Measurements from ENCODE around the gene BRF1.
"Not testable (repeated sequence)": the region's sequence is repeated elsewhere in the genome, so short reads cannot be mapped to it uniquely, and the experiment has no call there.

Gene BRF1

DNA sequence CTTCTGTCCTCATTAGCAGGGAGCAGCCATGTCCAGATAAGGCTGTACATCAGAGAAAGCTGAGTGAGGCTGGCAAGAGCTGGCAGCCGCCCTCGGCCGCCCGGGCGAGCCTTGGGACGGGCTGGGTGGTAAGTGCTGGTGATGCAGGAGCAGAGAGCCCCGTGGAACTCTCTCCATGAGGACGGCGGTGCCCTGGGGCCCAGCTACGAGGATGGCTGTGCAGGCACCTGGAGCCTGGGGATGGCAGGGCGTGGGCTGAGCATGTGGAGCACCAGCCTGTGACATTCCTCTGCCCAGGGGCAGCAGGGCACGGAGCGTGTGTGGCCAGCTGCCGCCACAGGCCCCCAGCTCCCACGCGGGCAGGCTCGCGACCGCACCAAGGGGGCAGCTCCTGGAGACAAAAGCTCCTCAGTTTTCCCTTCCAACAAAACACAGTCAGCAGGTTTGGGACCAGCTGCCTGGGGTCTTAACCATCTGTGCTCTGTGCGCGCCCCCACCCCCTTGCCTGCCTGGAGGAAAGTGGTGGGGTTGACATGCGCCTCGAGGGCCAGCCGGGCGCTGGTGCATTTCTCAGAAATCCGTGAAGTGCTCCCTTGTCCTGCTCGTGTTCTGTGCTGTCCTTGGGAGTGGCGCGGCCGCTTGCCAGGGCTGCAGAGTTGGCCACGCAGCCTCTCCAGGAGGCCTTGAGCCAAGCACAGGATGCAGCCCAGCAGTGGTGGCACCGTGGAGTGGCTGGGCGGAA, 35.1 kb upstream of the BRF1 start:
- H3K9me3 Mint-ChIP-seq = no peaks in the 10 kb centered on the region
- H3K4me1 Mint-ChIP-seq (ENCODE audit: low read depth) = peaks cover 10% of the 10 kb centered on the region
- H3K27ac Mint-ChIP-seq = no peak overlapping the region
- H3K4me3 Mint-ChIP-seq = no peak overlapping the region
- no peaks in the 10 kb centered on the region for H3K36me3 Mint-ChIP-seq (ENCODE audit: low read depth)
- no peaks in the 10 kb centered on the region for H3K27me3 Mint-ChIP-seq (ENCODE audit: low read depth)
- DNase-seq (ENCODE audit: low spot score) = no peak

DNA sequence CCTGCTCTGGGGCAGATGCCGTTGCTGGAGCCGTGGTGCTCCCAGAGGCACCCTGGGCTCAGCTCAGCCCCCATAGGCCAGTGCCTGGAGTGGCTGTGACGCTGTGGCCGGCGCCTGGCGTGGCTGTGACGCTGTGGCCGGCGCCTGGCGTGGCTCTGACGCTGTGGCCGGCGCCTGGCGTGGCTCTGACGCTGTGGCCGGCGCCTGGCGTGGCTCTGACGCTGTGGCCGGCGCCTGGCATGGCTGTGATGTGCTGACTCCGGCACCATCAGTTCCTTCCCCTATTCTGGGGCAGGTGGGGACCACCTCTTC, 34.4 kb upstream of the BRF1 start:
- H3K27ac Mint-ChIP-seq; DNase-seq (ENCODE audit: low spot score); H3K4me3 Mint-ChIP-seq; H3K27me3 Mint-ChIP-seq (ENCODE audit: low read depth); H3K36me3 Mint-ChIP-seq (ENCODE audit: low read depth); H3K9me3 Mint-ChIP-seq: not testable (repeated sequence)
- H3K4me1 Mint-ChIP-seq (ENCODE audit: low read depth) = peaks cover 13% of the 10 kb centered on the region

DNA sequence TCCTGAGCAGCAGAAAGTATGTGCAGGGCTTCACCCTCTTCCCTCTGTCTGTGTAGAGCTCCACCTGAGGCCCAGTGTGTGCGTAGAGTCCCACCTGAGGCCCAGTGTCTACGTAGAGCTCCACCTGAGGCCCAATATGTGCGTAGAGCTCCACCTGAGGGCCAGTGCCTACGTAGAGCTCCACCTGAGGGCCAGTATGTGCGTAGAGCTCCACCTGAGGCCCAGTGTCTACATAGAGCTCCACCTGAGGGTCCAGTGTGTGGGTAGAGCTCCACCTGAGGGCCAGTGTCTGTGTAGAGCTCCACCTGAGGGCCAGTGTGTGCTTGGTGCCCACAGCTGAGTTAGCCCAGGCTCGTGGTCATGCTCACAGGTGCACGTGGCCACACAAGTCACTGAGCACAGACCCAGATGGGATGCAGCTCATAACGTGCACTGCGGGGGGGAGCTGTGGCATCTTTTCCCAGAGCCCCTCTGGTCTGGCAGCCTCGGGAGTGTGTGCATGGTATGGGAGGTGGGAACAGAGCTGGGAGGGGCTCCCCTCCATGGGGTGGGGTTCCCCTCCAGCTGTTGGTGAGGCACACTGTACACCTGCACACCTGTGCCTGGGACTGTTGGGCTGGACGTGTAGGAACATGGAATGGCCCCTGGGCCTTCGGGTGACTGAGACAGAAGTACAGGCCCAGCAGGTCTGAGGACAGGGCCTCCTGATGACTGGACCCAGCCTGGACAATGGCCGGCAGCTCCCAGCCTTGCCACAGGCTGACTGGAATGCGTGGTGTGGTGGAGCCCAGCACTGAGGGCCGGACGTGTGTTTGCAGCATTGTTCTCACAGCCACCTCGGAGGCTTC, 33.8 kb upstream of the BRF1 start:
- no peak for DNase-seq (ENCODE audit: low spot score)
- H3K9me3 Mint-ChIP-seq = no peaks in the 10 kb centered on the region
- no peaks in the 10 kb centered on the region for H3K36me3 Mint-ChIP-seq (ENCODE audit: low read depth)
- H3K4me1 Mint-ChIP-seq (ENCODE audit: low read depth) = peaks cover 13% of the 10 kb centered on the region
- no peaks in the 10 kb centered on the region for H3K27me3 Mint-ChIP-seq (ENCODE audit: low read depth)
- H3K27ac Mint-ChIP-seq = no peak overlapping the region
- no peak overlapping the region for H3K4me3 Mint-ChIP-seq

DNA sequence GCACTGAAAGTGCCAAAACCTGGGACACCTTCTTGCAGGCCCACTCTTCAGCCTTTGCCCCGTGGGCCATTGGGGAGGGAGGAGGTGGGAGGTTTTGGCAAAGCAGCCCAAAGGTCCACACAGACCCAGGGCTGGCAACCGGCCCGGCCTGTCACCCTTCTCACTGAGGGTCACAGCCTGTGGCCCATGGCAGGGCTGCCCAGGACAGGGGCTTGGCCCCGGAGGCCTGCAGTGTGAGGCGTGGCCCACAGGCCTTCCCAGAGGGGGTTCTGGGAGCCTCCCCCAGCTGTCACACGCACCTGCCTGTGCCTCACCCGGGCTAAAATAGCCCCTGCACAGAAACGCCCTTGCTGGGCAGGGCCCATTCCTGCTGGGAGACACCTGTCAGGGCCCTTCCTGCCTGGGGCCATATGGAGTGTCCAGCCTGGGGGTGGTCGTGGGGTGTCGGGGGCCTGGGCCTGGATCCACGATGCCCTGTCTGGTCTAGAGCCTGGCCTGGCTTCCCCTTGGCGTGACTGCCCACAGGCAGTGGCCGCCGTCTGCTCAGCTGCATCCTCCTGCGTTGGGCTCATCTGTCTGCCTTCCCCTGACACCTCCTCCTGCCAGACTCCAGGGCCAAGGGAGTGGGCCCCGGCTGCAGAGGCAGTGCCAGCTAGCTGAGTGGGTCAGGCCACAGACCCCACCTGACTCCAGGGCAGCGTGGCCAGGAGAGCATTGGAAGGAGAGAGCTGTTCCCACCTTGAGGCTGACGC, 33.0 kb upstream of the BRF1 start:
- Mint-ChIP-seq H3K4me1 (ENCODE audit: low read depth) (peaks cover 13% of the 10 kb centered on the region), H3K27me3 (ENCODE audit: low read depth) (no peaks in the 10 kb centered on the region), H3K9me3 (no peaks in the 10 kb centered on the region), H3K36me3 (ENCODE audit: low read depth) (no peaks in the 10 kb centered on the region), H3K27ac (no peak overlapping the region), H3K4me3 (no peak overlapping the region)
- no peak for DNase-seq (ENCODE audit: low spot score)

DNA sequence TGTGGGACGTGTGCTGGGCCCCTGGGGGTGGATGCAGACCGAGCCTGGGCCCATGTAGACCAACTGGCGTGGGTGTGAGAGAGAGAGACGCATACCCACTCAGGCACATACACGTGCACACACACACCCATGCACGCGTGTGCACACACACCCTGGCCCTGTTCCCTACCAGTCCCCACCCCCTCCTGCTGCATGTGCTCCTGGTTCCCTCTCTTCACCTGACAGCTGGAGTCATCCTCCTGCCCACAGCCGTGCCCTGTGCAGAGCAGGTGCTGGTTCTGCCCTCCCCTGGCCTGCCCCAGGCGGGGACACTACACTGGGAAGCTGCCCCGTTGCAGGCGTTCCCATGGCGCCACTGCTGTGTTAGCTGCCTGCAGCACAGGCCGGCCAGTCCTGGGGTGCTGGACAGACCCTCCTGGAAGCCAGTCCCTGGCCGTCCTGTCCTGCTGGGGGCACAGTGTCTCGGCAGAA, 32.3 kb upstream of the BRF1 start:
- Mint-ChIP-seq H3K27me3 (ENCODE audit: low read depth) (no peaks in the 10 kb centered on the region), H3K4me1 (ENCODE audit: low read depth) (peaks cover 13% of the 10 kb centered on the region), H3K4me3 (no peak overlapping the region), H3K36me3 (ENCODE audit: low read depth) (no peaks in the 10 kb centered on the region), H3K27ac (no peak overlapping the region), H3K9me3 (no peaks in the 10 kb centered on the region)
- DNase-seq (ENCODE audit: low spot score) = no peak

DNA sequence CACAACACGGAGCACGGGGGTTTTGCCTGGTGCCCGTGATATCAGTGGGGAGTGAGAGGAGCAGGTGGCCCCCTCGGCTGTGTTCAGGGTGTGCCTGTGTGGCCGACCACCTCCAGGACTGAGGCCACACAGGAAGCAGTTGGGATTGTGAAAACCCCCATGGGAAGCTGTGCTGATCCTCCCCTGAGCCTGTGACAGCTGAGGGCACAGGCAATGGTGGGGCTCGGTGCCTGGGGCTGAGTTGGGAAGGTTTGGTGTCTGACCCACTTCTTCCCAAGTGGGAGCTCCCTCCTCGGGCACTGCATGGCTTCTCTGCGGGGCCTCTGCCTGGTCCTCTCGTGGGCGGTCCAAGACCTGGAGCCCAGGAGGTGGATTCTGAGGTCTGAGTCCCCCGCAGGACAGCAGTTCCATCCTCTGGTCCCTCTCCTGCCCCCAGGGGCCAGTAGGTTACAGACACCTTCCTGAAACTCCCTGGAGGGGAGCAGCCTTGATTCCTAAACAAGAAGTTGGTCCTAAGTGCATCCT, 31.6 kb upstream of the BRF1 start:
- Mint-ChIP-seq H3K4me3 (no peak overlapping the region), H3K4me1 (ENCODE audit: low read depth) (peaks cover 13% of the 10 kb centered on the region), H3K9me3 (no peaks in the 10 kb centered on the region), H3K27ac (no peak overlapping the region), H3K36me3 (ENCODE audit: low read depth) (no peaks in the 10 kb centered on the region), H3K27me3 (ENCODE audit: low read depth) (no peaks in the 10 kb centered on the region)
- no peak for DNase-seq (ENCODE audit: low spot score)

DNA sequence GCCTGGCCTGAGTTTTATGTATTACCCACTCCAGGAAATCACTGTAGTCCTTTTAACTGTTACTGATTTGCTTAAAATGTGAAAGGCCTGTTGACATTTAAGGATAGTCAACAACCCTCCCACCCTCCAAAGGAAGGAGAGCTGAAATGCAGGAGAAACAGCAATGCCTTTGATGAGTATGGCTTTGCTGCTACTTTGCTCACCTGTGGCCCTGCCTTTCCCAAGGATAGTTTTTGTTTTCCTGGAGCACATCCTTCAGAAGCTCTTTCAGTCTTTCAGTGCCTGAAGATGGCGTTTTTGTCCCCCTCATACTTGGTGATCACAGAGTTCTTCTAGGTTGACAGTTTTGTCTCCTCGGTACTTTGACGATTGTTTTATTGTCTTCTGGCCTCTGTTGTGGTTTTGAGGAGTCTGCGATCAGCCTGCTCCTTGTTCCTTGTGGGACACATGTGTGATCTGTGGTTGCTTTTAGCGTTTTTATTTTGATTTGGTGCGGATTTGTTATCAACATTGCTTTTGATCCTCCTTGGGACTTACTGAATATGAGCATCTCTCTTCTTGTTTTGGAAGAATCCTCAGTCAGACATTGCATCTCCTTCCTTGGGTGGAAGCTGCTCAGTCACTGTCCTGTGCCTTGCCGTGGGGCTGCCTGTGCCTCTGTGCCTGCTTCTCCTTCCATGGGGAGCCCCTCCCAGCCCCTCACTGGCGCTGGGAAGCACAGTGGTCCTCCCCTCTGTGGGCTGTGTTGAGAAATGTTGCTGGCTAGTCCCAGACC, 31.0 kb upstream of the BRF1 start:
- H3K4me1 Mint-ChIP-seq (ENCODE audit: low read depth) = peaks cover 13% of the 10 kb centered on the region
- H3K27me3 Mint-ChIP-seq (ENCODE audit: low read depth) = no peaks in the 10 kb centered on the region
- no peak for DNase-seq (ENCODE audit: low spot score)
- H3K9me3 Mint-ChIP-seq = no peaks in the 10 kb centered on the region
- no peaks in the 10 kb centered on the region for H3K36me3 Mint-ChIP-seq (ENCODE audit: low read depth)
- no peak overlapping the region for H3K4me3 Mint-ChIP-seq
- H3K27ac Mint-ChIP-seq = no peak overlapping the region

DNA sequence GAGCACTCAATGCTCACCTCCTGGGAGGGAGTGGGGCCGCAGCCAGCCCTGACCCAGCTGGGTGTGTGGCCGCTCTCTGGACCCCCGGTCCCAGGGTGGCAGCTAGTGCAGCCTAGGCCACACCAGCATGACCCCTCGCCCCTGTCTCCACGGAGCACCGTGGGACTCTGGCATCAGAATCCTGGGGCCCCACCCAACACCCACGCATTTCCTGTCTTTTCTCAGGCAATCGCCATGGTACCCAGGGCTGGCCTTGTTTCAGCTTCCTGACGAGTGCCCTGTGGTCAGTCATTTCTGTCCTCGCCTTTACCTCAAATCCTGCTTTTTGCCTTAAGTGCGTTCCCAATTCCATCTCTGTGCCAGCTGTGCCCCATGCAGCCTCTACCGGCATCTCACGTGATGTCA, 29.7 kb upstream of the BRF1 start:
- no peak for DNase-seq (ENCODE audit: low spot score)
- no peak overlapping the region for H3K27ac Mint-ChIP-seq
- peaks cover 13% of the 10 kb centered on the region for H3K4me1 Mint-ChIP-seq (ENCODE audit: low read depth)
- no peaks in the 10 kb centered on the region for H3K27me3 Mint-ChIP-seq (ENCODE audit: low read depth)
- no peak overlapping the region for H3K4me3 Mint-ChIP-seq
- no peaks in the 10 kb centered on the region for H3K36me3 Mint-ChIP-seq (ENCODE audit: low read depth)
- H3K9me3 Mint-ChIP-seq = no peaks in the 10 kb centered on the region

DNA sequence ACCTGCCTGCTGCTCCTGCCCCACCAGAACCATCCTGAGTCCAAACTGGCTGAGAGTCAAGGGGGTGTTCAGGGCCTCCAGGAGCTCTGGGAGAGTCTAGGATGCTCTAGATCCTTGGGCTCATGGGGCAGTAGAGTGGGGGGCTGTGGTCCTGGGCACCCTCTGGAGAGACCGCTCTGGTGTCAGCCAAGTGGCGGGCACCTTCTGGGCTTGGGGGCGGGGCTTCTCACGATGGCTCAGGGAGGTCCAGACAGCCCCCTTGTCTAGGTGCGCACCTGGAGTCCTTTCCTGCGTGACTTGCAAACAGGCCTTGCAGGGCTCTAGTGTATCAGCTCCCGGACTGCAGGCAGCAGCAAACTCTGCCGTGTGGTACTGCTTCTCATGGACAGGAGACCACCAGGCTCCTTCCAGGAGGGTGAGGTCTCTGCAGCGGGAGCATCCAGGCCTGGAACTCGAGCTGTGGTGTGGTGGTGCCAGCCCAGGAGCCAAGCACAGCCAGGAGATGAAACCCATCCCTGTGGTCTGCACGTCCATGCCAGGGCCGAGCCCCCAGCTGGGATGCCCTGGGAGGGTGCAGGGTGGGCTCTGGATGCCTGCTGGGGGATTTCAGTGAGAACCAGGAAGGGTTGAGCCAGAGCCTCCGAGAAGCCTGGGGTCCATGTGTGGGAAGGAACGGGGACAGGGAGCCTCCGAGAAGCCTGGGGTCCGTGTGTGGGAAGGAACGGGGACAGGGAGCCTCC, 28.8 kb upstream of the BRF1 start:
- Mint-ChIP-seq H3K9me3 (no peaks in the 10 kb centered on the region), H3K36me3 (ENCODE audit: low read depth) (no peaks in the 10 kb centered on the region), H3K27ac (no peak overlapping the region), H3K4me3 (no peak overlapping the region), H3K4me1 (ENCODE audit: low read depth) (peaks cover 13% of the 10 kb centered on the region), H3K27me3 (ENCODE audit: low read depth) (no peaks in the 10 kb centered on the region)
- DNase-seq (ENCODE audit: low spot score) = no peak

DNA sequence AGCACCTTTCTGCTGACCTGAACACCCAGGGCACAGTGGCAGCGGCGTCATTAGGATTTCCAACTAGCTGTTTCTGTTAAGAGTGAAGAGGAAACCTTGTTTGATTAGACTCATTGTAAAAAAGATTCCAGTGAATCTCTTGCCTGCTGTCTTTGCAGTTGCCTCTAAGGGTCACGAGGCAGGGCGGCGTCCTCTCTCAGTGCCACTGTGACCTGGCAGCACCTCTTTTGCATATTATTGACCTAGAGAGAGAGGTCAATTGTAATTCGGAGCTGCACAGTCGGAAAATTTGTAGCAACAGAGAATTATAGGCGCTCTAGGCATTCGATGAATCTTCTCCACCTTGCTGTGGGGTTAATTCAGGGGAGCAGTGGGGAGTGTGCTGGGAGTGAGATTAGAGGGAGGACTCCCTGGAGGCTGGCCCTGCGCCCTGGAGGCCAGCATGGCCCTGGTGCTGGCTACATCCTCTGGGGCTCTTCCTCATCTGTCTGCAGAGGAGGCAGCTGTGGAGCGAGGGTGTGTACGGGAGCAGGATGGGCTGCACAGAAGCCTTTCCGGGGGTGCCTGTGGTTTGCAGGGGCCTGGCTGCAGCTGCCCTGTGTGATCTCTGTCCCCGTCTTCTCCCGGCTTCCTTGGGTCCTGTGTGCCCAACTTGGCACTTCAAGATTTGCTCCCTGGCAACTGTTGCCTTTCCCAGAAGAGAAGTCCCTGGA, 28.0 kb upstream of the BRF1 start:
- Mint-ChIP-seq H3K4me1 (ENCODE audit: low read depth) (peaks cover 13% of the 10 kb centered on the region), H3K9me3 (no peaks in the 10 kb centered on the region), H3K4me3 (no peak overlapping the region), H3K27ac (no peak overlapping the region), H3K36me3 (ENCODE audit: low read depth) (no peaks in the 10 kb centered on the region), H3K27me3 (ENCODE audit: low read depth) (no peaks in the 10 kb centered on the region)
- no peak for DNase-seq (ENCODE audit: low spot score)

DNA sequence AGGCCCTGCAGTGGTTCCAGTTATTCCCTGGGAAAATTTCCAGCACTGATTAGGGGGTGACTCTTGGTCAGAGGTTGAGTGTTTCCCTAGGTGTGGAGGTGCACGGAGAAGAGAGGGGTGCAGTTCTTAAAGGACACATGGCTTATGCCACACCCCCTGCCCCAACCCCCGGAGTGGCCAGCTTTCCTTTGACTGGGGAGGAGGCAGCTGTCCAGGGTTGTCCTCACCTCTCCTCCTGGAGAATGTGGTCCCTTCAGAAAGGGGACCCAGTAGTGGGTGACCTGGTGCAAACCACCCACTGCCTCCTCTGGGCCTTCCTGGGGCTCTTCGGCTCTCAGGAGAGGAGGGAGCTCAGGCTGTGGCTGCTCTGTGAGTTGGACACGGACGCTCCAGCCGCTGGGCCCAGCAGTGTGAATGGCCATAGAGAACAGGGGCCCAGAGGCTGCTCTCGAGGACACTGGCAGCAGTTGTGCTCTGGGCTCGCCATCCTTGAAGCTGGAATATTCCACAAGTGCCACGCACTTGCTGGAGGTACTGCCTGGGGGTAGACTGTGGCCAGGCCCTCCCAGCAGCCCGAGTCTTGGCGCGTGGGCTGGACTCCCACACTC, 27.4 kb upstream of the BRF1 start:
- no peaks in the 10 kb centered on the region for H3K9me3 Mint-ChIP-seq
- H3K4me3 Mint-ChIP-seq = no peak overlapping the region
- DNase-seq (ENCODE audit: low spot score) = no peak
- no peak overlapping the region for H3K27ac Mint-ChIP-seq
- H3K4me1 Mint-ChIP-seq (ENCODE audit: low read depth) = peaks cover 13% of the 10 kb centered on the region
- no peaks in the 10 kb centered on the region for H3K36me3 Mint-ChIP-seq (ENCODE audit: low read depth)
- H3K27me3 Mint-ChIP-seq (ENCODE audit: low read depth) = no peaks in the 10 kb centered on the region

DNA sequence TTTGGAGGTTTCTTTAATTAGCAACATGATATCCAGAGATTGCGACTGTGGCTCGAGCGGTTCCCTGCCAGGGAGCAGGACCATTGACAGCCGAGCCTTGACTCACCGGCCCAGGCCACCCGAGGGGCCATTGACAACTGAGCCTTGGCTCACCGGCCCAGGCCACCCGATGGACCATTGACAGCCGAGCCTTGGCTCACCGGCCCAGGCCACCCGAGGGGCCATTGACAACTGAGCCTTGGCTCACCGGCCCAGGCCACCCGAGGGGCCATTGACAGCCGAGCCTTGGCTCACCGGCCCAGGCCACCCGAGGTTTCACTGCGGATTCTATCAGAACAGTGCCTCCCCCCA, 26.9 kb upstream of the BRF1 start:
- H3K9me3 Mint-ChIP-seq = not testable (repeated sequence)
- peaks cover 14% of the 10 kb centered on the region for H3K4me1 Mint-ChIP-seq (ENCODE audit: low read depth)

More for the DNA sequence above, 26.9 kb upstream of the BRF1 start:
- not testable (repeated sequence) for H3K27ac Mint-ChIP-seq; H3K36me3 Mint-ChIP-seq (ENCODE audit: low read depth); H3K4me3 Mint-ChIP-seq; H3K27me3 Mint-ChIP-seq (ENCODE audit: low read depth); DNase-seq (ENCODE audit: low spot score)

All from T-helper 2 cell treated with Interferon-gamma antibody and Interleukin-4, amounts not matched to agents 5 μg/mL and 100 μg/mL, for 36 hours (primary cell).